Body of pancreas (tissue), 4 donors: ENCODE data around the gene SIX2. TPM values are rescaled to one million over a fixed set of nuclear protein-coding genes. Genes with fewer than 3 reads are reported as not detected.

Experiments used
- ATAC-seq: fragments of 150-250 bp; one replicate; pipeline ENCODE4 v1.9.1; 2016
- DNase-seq, 4 donors: peaks; one replicate each; pipeline ENCODE4 v3.0.0-alpha.2; 2019
- H3K27ac ChIP-seq, 4 donors: fragments of 200-600 bp; sonication (generic); 1 replicate in 3 of 4; 2 replicates in 1 of 4; pipeline versions ENCODE4 v1.5.1 to v1.6.1; 2016 to 2019; ENCODE audit warnings: mild to moderate bottlenecking in 1 of 4, mixed read lengths in 1 of 4, moderate library complexity in 1 of 4
- H3K27me3 ChIP-seq, 2 donors: fragments of 200-600 bp; sonication (generic); one replicate each; pipeline ENCODE4 v1.6.0; 2016; ENCODE audit warnings: mild to moderate bottlenecking in 1 of 2
- H3K36me3 ChIP-seq, 2 donors: fragments of 200-600 bp; sonication (generic); replicated peaks in 1 of 2; 2 replicates each; pipeline ENCODE4 v1.5.1; 2016; ENCODE audit warnings: low read depth in 2 of 2; ENCODE audit not compliant: insufficient read depth in 1 of 2
- H3K4me1 ChIP-seq: fragments of 200-600 bp; sonication (generic); one replicate; pipeline ENCODE4 v1.6.0; 2016
- H3K4me3 ChIP-seq, 2 donors: fragments of 200-600 bp; sonication (generic); 1 replicate in 1 of 2; 2 replicates in 1 of 2; pipeline ENCODE4 v1.5.1; 2016 to 2019
- H3K9me3 ChIP-seq, 3 donors: fragments of 200-600 bp; sonication (generic); 1 replicate in 2 of 3; 2 replicates in 1 of 3; pipeline ENCODE4 v1.5.1; 2016
- POLR2A ChIP-seq, 3 donors: fragments of 450-650 bp; IDR thresholded peaks; one replicate each; pipeline ENCODE4 v1.6.1; 2016; ENCODE audit warnings: antibody characterized with exemption in 3 of 3, mild to moderate bottlenecking in 2 of 3
- WGBS, 2 donors: methylation state at CpG; one replicate each; pipeline ENCODE4 v1.1.5; 2017; 5-methylcytosine and 5-hydroxymethylcytosine counted together
- intact Hi-C: fragments of 100-400 bp; cut with DNase I; formaldehyde crosslinking; loops from one replicate; pipeline ENCODE4 v1.15.1; 2023
- total RNA-seq, 2 donors: library from RNA; depleted of rRNA; stranded (reverse); fragments of >200 nt; gene quantifications; one replicate each; pipeline ENCODE4 v1.1.0, GENCODE V29; 2016
- TF ChIP-seq, protein P1 (sequence below), 7 experiments: fragments of 450-650 bp in 4 of 7; fragments of 200-600 bp in 3 of 7; sonication (generic) in 3 of 7; IDR thresholded peaks; one replicate each; pipeline ENCODE4 v1.5.1; 2016 to 2019; ENCODE audit warnings: antibody characterized with exemption in 7 of 7

Gene SIX2
- total RNA-seq, 2 donors from 2014 or later, result 2.3 to 5.2 TPM

- intact Hi-C loops, result no loop called here
- no peaks in the 10 kb centered on the region for H3K36me3 ChIP-seq
- H3K9me3 ChIP-seq, result no peaks in the 10 kb centered on the region
- no peak overlapping the region for H3K27ac ChIP-seq
- TF ChIP-seq, protein P1, sequence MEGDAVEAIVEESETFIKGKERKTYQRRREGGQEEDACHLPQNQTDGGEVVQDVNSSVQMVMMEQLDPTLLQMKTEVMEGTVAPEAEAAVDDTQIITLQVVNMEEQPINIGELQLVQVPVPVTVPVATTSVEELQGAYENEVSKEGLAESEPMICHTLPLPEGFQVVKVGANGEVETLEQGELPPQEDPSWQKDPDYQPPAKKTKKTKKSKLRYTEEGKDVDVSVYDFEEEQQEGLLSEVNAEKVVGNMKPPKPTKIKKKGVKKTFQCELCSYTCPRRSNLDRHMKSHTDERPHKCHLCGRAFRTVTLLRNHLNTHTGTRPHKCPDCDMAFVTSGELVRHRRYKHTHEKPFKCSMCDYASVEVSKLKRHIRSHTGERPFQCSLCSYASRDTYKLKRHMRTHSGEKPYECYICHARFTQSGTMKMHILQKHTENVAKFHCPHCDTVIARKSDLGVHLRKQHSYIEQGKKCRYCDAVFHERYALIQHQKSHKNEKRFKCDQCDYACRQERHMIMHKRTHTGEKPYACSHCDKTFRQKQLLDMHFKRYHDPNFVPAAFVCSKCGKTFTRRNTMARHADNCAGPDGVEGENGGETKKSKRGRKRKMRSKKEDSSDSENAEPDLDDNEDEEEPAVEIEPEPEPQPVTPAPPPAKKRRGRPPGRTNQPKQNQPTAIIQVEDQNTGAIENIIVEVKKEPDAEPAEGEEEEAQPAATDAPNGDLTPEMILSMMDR (IDR thresholded peaks at IDR 0.05), result peak; percentile 50 to 80 (median 69)
- TF ChIP-seq POLR2A (IDR thresholded peaks at IDR 0.05), result no peak
- H3K4me1 ChIP-seq, result peaks cover 32% of the 10 kb centered on the region
- peaks cover 0 to 19% of the 10 kb centered on the region in 2 donors for H3K27me3 ChIP-seq
- peak overlapping the region; percentile 12 to 25 for H3K4me3 ChIP-seq
- peak; percentile 53 to 68 (median 60) for DNase-seq
- no peak for ATAC-seq
- 4 to 33% methylated on average over 9 to 51 of the region's 57 CpGs for WGBS, 2 donors
These were observed 4.9 kb upstream of the SIX2 start for GRCh38 chr2:45014016-45014702.

GRCh38 chr2:45013229-45014015 is 4.2 kb upstream of the SIX2 start:
- peak overlapping the region; percentile 12 to 25 for H3K4me3 ChIP-seq
- WGBS, 2 donors, result 19 to 34% methylated on average over 59 to 81 of the region's 83 CpGs

GRCh38 chr2:45012733-45013132 is 3.5 kb upstream of the SIX2 start:
- Histone ChIP-seq H3K4me3 (no peak overlapping the region), H3K27me3 (peaks cover 0 to 19% of the 10 kb centered on the region in 2 donors), H3K36me3 (no peaks in the 10 kb centered on the region), H3K9me3 (no peaks in the 10 kb centered on the region), H3K27ac (no peak overlapping the region), H3K4me1 (peaks cover 46% of the 10 kb centered on the region)
- no peak for DNase-seq
- TF ChIP-seq POLR2A (IDR thresholded peaks at IDR 0.05), result no peak
- TF ChIP-seq, protein P1 (IDR thresholded peaks at IDR 0.05), result no peak
- 47 to 63% methylated on average over 6 to 13 of the region's 13 CpGs for WGBS, 2 donors
- intact Hi-C loops, result no loop called here
- no peak for ATAC-seq

More at GRCh38 chr2:45013229-45014015, 4.2 kb upstream of the SIX2 start:
- ATAC-seq (no peak), DNase-seq (no peak)
- no peak overlapping the region for H3K27ac ChIP-seq
- intact Hi-C loops, result no loop called here
- no peaks in the 10 kb centered on the region for H3K9me3 ChIP-seq
- H3K27me3 ChIP-seq, result peaks cover 0 to 19% of the 10 kb centered on the region in 2 donors
- no peaks in the 10 kb centered on the region for H3K36me3 ChIP-seq
- no peak for TF ChIP-seq POLR2A (IDR thresholded peaks at IDR 0.05)
- TF ChIP-seq, protein P1 (IDR thresholded peaks at IDR 0.05), result no peak
- H3K4me1 ChIP-seq, result peaks cover 39% of the 10 kb centered on the region

DNA sequence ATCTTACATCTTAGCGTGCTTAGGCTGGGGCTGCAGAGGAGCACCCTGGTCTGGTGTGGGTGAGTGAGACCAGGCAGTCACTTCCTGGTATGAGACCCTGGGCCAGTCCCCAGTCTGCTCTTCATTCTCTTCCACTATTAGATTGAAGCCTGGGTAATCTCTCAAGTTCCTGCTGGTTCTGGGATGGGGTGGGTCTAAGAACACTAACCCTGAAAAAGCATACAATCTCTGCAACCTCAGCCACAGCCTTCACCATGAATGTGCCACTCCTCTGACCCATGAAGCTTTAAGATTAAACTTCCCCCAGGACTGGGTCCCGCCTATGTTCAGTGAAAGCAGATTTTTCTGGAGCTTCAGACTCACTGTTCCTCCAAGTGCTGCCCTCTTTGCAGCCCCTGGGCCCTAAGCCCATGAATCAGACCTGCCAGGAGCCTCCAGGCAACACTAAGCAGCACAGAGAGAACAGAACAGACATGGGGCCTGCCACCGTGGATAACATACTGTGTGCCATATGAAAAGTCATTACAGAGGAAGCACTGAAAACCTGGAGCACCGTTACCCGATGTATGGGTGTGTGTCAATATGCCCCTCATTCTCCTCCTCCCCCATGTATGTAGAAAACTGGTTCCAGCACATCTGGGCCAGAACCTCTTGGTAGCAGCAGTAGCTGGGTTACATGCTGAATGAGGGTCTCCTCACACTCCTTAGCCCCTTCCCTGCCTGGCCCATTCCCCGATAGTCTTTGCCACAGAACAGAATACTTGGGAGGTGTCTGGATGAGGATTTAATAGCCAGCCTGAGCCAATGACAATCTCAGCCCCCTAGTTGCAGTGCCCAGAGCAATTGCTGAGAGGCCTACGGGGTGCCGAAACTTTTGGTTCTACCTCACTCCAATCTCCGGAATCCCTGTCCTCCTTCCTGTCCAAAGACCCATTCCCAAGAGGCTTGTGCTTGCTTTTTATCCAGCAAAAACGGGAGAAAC is 2.7 kb upstream of the SIX2 start:
- 73 to 86% methylated on average over 10 of the region's 10 CpGs for WGBS, 2 donors
- no peaks in the 10 kb centered on the region for H3K9me3 ChIP-seq
- H3K4me1 ChIP-seq, result peaks cover 54% of the 10 kb centered on the region
- DNase-seq, result no peak
- TF ChIP-seq POLR2A (IDR thresholded peaks at IDR 0.05), result no peak
- TF ChIP-seq, protein P1 (IDR thresholded peaks at IDR 0.05), result no peak
- no peak overlapping the region for H3K27ac ChIP-seq
- H3K4me3 ChIP-seq, result no peak overlapping the region
- H3K36me3 ChIP-seq, result no peaks in the 10 kb centered on the region
- intact Hi-C loops, result no loop called here
- no peak for ATAC-seq
- peaks cover 0 to 19% of the 10 kb centered on the region in 2 donors for H3K27me3 ChIP-seq
